K562 (cell line): Measurements from ENCODE around the gene NDST1. TPM values are rescaled to one million over a fixed set of nuclear protein-coding genes. Genes with fewer than 3 reads are reported as not detected.

Experiments used
- MAFF ChIP-seq: IDR thresholded peaks from 2 replicates; pipeline ENCODE4 v1.6.1; 2012; ENCODE audit warnings: low read length, improper control_type of control experiment
- polyA plus RNA-seq, 8 experiments: library from polyadenylated mRNA; depleted of rRNA in 4 of 8; stranded (reverse) in 5 of 8; unstranded in 3 of 8; fragments of >200 nt; fragmentation: Nextera tagmentation in 2 of 8; fragmentation: Illumina TruSeq in 1 of 8; extraction: Ambion mirVana in 2 of 8; extraction: Trizol in 1 of 8; gene quantifications; 2 replicates each; pipeline versions ENCODE4 v1.2.1 to v1.2.3, GENCODE V29; 2011 to 2014; ENCODE audit warnings: inconsistent platforms in 1 of 8, missing spikeins in 1 of 8
- total RNA-seq, 7 experiments: library from RNA; depleted of rRNA in 6 of 7; stranded (reverse); fragments of >200 nt in 6 of 7; fragmentation: Illumina TruSeq in 2 of 7; extraction: Trizol in 2 of 7; gene quantifications; 2 replicates each; pipeline versions ENCODE4 v1.2.1 to v1.2.3, GENCODE V29; 2011 to 2021; ENCODE audit warnings: low replicate concordance in 1 of 7
- TF ChIP-seq, protein P1 (sequence below), 2 experiments: fragments of 450-650 bp; formaldehyde crosslinking in 1 of 2; IDR thresholded peaks; 2 replicates each; pipeline versions ENCODE4 v1.4.0 to v1.6.1; 2014 to 2020; ENCODE audit warnings: mild to moderate bottlenecking in 2 of 2, borderline replicate concordance in 1 of 2, low read depth in 1 of 2

Gene NDST1
- total and polyA plus RNA-seq, 9 of the 15 experiments (the other 6 are each of a cell fraction or from before 2014, with no cell fraction given): 0.38 to 47.9 (median 9.9) TPM

DNA sequence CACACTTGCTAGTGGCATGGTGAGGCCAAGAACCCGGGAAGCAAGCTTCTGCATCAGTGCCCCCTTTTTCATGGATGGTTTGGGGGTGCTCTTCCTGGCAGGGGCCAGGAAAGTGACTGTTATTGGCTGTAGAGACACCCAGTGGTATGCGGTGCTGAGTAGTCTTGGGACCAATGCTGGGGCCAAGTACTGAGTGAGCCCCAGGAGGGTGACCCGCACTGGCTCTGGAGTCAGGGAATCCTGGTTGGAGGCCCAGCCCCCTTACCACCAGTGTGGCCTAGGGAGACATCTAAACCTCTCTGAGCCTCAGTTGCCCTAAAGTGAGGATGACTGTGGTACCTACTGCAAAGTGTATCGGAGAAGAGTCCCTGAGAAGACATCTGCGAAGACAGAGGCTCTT, 91.3 kb downstream of the NDST1 start (continued):
- TF ChIP-seq, protein P1, sequence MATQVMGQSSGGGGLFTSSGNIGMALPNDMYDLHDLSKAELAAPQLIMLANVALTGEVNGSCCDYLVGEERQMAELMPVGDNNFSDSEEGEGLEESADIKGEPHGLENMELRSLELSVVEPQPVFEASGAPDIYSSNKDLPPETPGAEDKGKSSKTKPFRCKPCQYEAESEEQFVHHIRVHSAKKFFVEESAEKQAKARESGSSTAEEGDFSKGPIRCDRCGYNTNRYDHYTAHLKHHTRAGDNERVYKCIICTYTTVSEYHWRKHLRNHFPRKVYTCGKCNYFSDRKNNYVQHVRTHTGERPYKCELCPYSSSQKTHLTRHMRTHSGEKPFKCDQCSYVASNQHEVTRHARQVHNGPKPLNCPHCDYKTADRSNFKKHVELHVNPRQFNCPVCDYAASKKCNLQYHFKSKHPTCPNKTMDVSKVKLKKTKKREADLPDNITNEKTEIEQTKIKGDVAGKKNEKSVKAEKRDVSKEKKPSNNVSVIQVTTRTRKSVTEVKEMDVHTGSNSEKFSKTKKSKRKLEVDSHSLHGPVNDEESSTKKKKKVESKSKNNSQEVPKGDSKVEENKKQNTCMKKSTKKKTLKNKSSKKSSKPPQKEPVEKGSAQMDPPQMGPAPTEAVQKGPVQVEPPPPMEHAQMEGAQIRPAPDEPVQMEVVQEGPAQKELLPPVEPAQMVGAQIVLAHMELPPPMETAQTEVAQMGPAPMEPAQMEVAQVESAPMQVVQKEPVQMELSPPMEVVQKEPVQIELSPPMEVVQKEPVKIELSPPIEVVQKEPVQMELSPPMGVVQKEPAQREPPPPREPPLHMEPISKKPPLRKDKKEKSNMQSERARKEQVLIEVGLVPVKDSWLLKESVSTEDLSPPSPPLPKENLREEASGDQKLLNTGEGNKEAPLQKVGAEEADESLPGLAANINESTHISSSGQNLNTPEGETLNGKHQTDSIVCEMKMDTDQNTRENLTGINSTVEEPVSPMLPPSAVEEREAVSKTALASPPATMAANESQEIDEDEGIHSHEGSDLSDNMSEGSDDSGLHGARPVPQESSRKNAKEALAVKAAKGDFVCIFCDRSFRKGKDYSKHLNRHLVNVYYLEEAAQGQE (IDR thresholded peaks at IDR 0.05; ENCODE audit: borderline replicate concordance): no peak
- TF ChIP-seq, protein P1 (CRISPR knock-in tag; IDR thresholded peaks at IDR 0.05; ENCODE audit: low read depth): no peak
- no peak for TF ChIP-seq MAFF
